Neural progenitor cell (in vitro differentiated cells): ENCODE data around the gene STBD1.

Experiments
- CTCF ChIP-seq: fragments of 200-600 bp; sonication (generic); IDR thresholded peaks from 2 replicates; pipeline ENCODE4 v1.5.1; 2017; ENCODE audit warnings: antibody characterized with exemption, mild to moderate bottlenecking
- EZH2 ChIP-seq: fragments of 200-600 bp; sonication (generic); IDR thresholded peaks from 2 replicates; pipeline ENCODE4 v1.6.1; 2017; ENCODE audit warnings: antibody characterized with exemption, mild to moderate bottlenecking, moderate library complexity
- EZH2phosphoT487 ChIP-seq: fragments of 200-600 bp; sonication (generic); IDR thresholded peaks from 2 replicates; pipeline ENCODE4 v1.6.1; 2017; ENCODE audit warnings: antibody characterized with exemption

- TF ChIP-seq CTCF (no peak), EZH2 (no peak), EZH2phosphoT487 (no peak)
Measured at GRCh38 chr4:76278583-76278982, 27.9 kb upstream of the STBD1 start.
